K562 (cell line): ENCODE results near the gene HIVEP2.

Experiments used
- CTCF ChIP-seq, 3 experiments: IDR thresholded peaks in 2 of 3; conservative IDR thresholded peaks in 1 of 3; 2 replicates each; pipeline ENCODE4 v1.5.1; 2011 to 2012; ENCODE audit warnings: low read length in 3 of 3, mild to moderate bottlenecking in 3 of 3, control low read depth in 2 of 3, improper control_type of control experiment in 1 of 3, inconsistent platforms in 1 of 3, low read depth in 1 of 3, mixed read lengths in 1 of 3, moderate library complexity in 1 of 3; ENCODE audit not compliant: insufficient read depth in 2 of 3
- MAX ChIP-seq: sonication (generic); formaldehyde crosslinking; IDR thresholded peaks from 2 replicates; pipeline ENCODE4 v1.9.0; 2022; ENCODE audit warnings: mild to moderate bottlenecking, missing genetic modification reagents
- NFIX ChIP-seq: fragments of 250-450 bp; sonication (Bioruptor Pico); IDR thresholded peaks from 2 replicates; pipeline ENCODE4 v1.4.0; 2020; ENCODE audit warnings: low read depth, mild to moderate bottlenecking, moderate library complexity
- RBFOX2 ChIP-seq: fragments of 200-400 bp; formaldehyde crosslinking; IDR thresholded peaks from 2 replicates; pipeline ENCODE4 v1.6.1; 2017; ENCODE audit warnings: low read depth, mild to moderate bottlenecking, low read length, moderate library complexity
- ZKSCAN1 ChIP-seq: fragments of 150-350 bp; IDR thresholded peaks from 2 replicates; pipeline ENCODE4 v1.6.1; 2016; ENCODE audit warnings: low read depth, low read length

- TF ChIP-seq MAX (CRISPR knock-in tag) (no peak), ZKSCAN1 (no peak), CTCF (IDR thresholded peaks at IDR 0.05 in 2 of 3, conservative IDR thresholded peaks at IDR 0.05 in 1 of 3; ENCODE audit: insufficient read depth in 2 of 3, low read depth in 1 of 3, low read length in 3 of 3) (no peak), NFIX (CRISPR knock-in tag) (no peak), RBFOX2 (no peak)
Observed at GRCh38 chr6:142726616-142727015, 218.4 kb downstream of the HIVEP2 start.
